Keratinocyte (primary cell): ENCODE measurements around the gene AXL. TPM values are rescaled to one million over a fixed set of nuclear protein-coding genes. Genes with fewer than 3 reads are reported as not detected.

Experiments
- DNase-seq: peaks from one replicate; pipeline ENCODE4 v3.0.0-alpha.2; 2011; ENCODE audit warnings: low read depth, missing footprints, low spot score
- FAIRE-seq: peaks from 2 replicates; lab custom pipeline; 2011; peaks lifted over from hg19 to GRCh38; lab: Jason Lieb, UNC
- H2AFZ ChIP-seq: 2 replicates; pipeline ENCODE4 v1.6.0; 2012; ENCODE audit warnings: low read length, control low read depth, inconsistent platforms; ENCODE audit not compliant: control insufficient read depth
- H3K27ac ChIP-seq: 2 replicates; pipeline ENCODE4 v1.5.1; 2011; ENCODE audit warnings: low read length; ENCODE audit not compliant: control insufficient read depth, insufficient read depth
- H3K27me3 ChIP-seq: 3 replicates; pipeline ENCODE4 v1.6.0; 2011; ENCODE audit warnings: low read length; ENCODE audit not compliant: control insufficient read depth, insufficient read depth; ENCODE audit errors: extremely low read depth
- H3K36me3 ChIP-seq, 2 experiments: 2 replicates in 1 of 2; 3 replicates in 1 of 2; pipeline ENCODE4 v1.5.1; 2011; ENCODE audit warnings: low read length in 2 of 2, mild to moderate bottlenecking in 1 of 2; ENCODE audit not compliant: control insufficient read depth in 2 of 2, insufficient read depth in 2 of 2; ENCODE audit errors: extremely low read depth in 1 of 2
- H3K4me1 ChIP-seq: 3 replicates; pipeline ENCODE4 v1.5.1; 2011; ENCODE audit warnings: low read length; ENCODE audit not compliant: control insufficient read depth, insufficient read depth; ENCODE audit errors: extremely low read depth
- H3K4me2 ChIP-seq: 3 replicates; pipeline ENCODE4 v1.6.0; 2011; ENCODE audit warnings: low read depth, low read length; ENCODE audit not compliant: control insufficient read depth, insufficient read depth; ENCODE audit errors: extremely low read depth
- H3K4me3 ChIP-seq, 3 experiments: fragments of 200-600 bp in 1 of 3; sonication (generic) in 1 of 3; 2 replicates in 2 of 3; 3 replicates in 1 of 3; pipeline ENCODE4 v1.5.1; 2011 to 2016; ENCODE audit warnings: low read length in 3 of 3, mild to moderate bottlenecking in 3 of 3, control low read depth in 2 of 3, inconsistent platforms in 1 of 3, low read depth in 1 of 3, mixed read lengths in 1 of 3, mixed run types in 1 of 3, moderate library complexity in 1 of 3; ENCODE audit not compliant: control insufficient read depth in 2 of 3, insufficient read depth in 2 of 3; ENCODE audit errors: extremely low read depth in 1 of 3
- H3K79me2 ChIP-seq: 2 replicates; pipeline ENCODE4 v1.6.0; 2012; ENCODE audit warnings: low read length; ENCODE audit not compliant: control insufficient read depth, insufficient read depth
- H3K9ac ChIP-seq: 3 replicates; pipeline ENCODE4 v1.6.0; 2011; ENCODE audit warnings: low read length; ENCODE audit not compliant: control insufficient read depth, insufficient read depth; ENCODE audit errors: extremely low read depth
- H3K9me1 ChIP-seq: 3 replicates; pipeline ENCODE4 v1.6.0; 2011; ENCODE audit warnings: low read length; ENCODE audit not compliant: control insufficient read depth, insufficient read depth; ENCODE audit errors: extremely low read depth
- H3K9me3 ChIP-seq: 2 replicates; pipeline ENCODE4 v1.5.1; 2012; ENCODE audit warnings: low read depth, low read length; ENCODE audit not compliant: control insufficient read depth
- H4K20me1 ChIP-seq: 3 replicates; pipeline ENCODE4 v1.6.0; 2011; ENCODE audit warnings: low read length; ENCODE audit not compliant: control insufficient read depth, insufficient read depth; ENCODE audit errors: extremely low read depth
- CTCF ChIP-seq, 3 experiments: IDR thresholded peaks in 1 of 3; conservative IDR thresholded peaks in 1 of 3; optimal IDR thresholded peaks in 1 of 3; 2 replicates in 2 of 3; 3 replicates in 1 of 3; pipeline versions ENCODE3 to v1.5.1; 2011; ENCODE audit warnings: low read length in 3 of 3, mild to moderate bottlenecking in 3 of 3, moderate library complexity in 2 of 3, control low read depth in 1 of 3, inconsistent platforms in 1 of 3; ENCODE audit not compliant: insufficient read depth in 2 of 3; ENCODE audit errors: extremely low read depth in 1 of 3
- EZH2 ChIP-seq: IDR thresholded peaks from one replicate; pipeline ENCODE4 v1.6.1; 2012; ENCODE audit warnings: inconsistent platforms, mild to moderate bottlenecking, low read length, moderate library complexity
- dilution Hi-C: fragments of 300-500 bp; cut with MboI; formaldehyde crosslinking; loops from one replicate; pipeline ENCODE4 v1.7.0; 2020; ENCODE audit warnings: low sequenced_read_pairs; ENCODE audit not compliant: extremely low pct_ligation_motif_present
- polyA plus RNA-seq, 5 experiments: library from polyadenylated mRNA; depleted of rRNA in 3 of 5; stranded (reverse) in 3 of 5; stranded (forward) in 1 of 5; unstranded in 1 of 5; fragments of >200 nt; gene quantifications; 1 replicate in 1 of 5; 2 replicates in 3 of 5; 3 replicates in 1 of 5; pipeline versions ENCODE4 v1.2.1 to v1.2.3, GENCODE V29; 2011 to 2012; ENCODE audit warnings: missing spikeins in 2 of 5, low read depth in 1 of 5, low replicate concordance in 1 of 5

The AXL gene
- polyA plus RNA-seq, 1 donor (not counting 4 experiments of a cell fraction or from before 2014, with no cell fraction given) = 21.7 TPM

- no peak overlapping the region for H2AFZ ChIP-seq
Measured at GRCh38 chr19:41186971-41187883, 31.8 kb upstream of the AXL start.

GRCh38 chr19:41187884-41188279 lies 31.1 kb upstream of the AXL start:
- DNase-seq (no peak), FAIRE-seq (no peak)
- H2AFZ ChIP-seq = no peak overlapping the region
- H3K4me1 ChIP-seq = peaks cover 4% of the 10 kb centered on the region
- no peaks in the 10 kb centered on the region for H4K20me1 ChIP-seq
- H3K36me3 ChIP-seq = no peaks in the 10 kb centered on the region
- no peaks in the 10 kb centered on the region for H3K79me2 ChIP-seq
- H3K9me1 ChIP-seq = no peaks in the 10 kb centered on the region
- H3K27ac ChIP-seq = no peak overlapping the region
- H3K4me2 ChIP-seq = no peak overlapping the region
- no peak overlapping the region for H3K4me3 ChIP-seq
- dilution Hi-C loops = no loop called here
- H3K27me3 ChIP-seq = no peaks in the 10 kb centered on the region
- H3K9me3 ChIP-seq = no peaks in the 10 kb centered on the region
- no peak for TF ChIP-seq CTCF (optimal IDR thresholded peaks at IDR 0.05 in 1 of 3, IDR thresholded peaks at IDR 0.05 in 1 of 3, conservative IDR thresholded peaks at IDR 0.05 in 1 of 3; ENCODE audit: extremely low read depth in 1 of 3, insufficient read depth in 2 of 3, low read length in 3 of 3)
- TF ChIP-seq EZH2 = no peak
- H3K9ac ChIP-seq = no peak overlapping the region

More at GRCh38 chr19:41186971-41187883, 31.8 kb upstream of the AXL start:
- no peak overlapping the region for H3K4me2 ChIP-seq
- H3K9me3 ChIP-seq = no peaks in the 10 kb centered on the region
- no peaks in the 10 kb centered on the region for H3K9me1 ChIP-seq
- dilution Hi-C loops = no loop called here
- H3K4me1 ChIP-seq = no peaks in the 10 kb centered on the region
- TF ChIP-seq CTCF (optimal IDR thresholded peaks at IDR 0.05 in 1 of 3, IDR thresholded peaks at IDR 0.05 in 1 of 3, conservative IDR thresholded peaks at IDR 0.05 in 1 of 3; ENCODE audit: extremely low read depth in 1 of 3, insufficient read depth in 2 of 3, low read length in 3 of 3) (no peak), EZH2 (no peak)
- no peak overlapping the region for H3K9ac ChIP-seq
- no peak overlapping the region for H3K27ac ChIP-seq
- FAIRE-seq = no peak
- no peaks in the 10 kb centered on the region for H3K27me3 ChIP-seq
- H4K20me1 ChIP-seq = no peaks in the 10 kb centered on the region
- H3K4me3 ChIP-seq = no peak overlapping the region
- H3K36me3 ChIP-seq = no peaks in the 10 kb centered on the region
- no peaks in the 10 kb centered on the region for H3K79me2 ChIP-seq
- no peak for DNase-seq
